GM19238 (cell line): ENCODE results near the gene GON7.
A peak's percentile ranks its signal among the peaks of the same experiment; 100 is the strongest.
"Not testable (repeated sequence)": the region's sequence is repeated elsewhere in the genome, so short reads cannot be mapped to it uniquely, and the experiment has no call there.

Experiments used
- DNase-seq: peaks from one replicate; pipeline ENCODE4 v3.0.0; 2011; ENCODE audit warnings: low spot score; ENCODE audit not compliant: insufficient read length

GON7 gene

DNA sequence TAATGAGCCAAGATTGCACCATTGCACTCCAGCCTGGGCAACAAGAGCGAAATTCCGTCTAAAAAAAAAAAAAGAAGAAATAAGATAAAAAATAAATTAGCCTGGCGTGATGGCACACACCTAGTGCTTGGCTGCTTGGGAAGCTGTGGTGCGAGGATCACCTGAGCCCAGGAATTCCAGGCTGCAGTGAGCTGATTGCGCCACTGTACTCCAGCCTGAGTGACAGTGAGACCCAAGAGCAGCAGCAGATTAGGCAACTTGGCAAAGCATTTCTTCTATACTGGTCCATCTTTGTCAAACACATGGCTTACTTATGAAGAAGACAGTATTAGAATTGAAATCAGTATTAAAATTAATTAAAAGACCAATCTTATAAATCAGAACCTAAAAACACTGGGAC lies 6.3 kb downstream of the GON7 start:
- no peak for DNase-seq

DNA sequence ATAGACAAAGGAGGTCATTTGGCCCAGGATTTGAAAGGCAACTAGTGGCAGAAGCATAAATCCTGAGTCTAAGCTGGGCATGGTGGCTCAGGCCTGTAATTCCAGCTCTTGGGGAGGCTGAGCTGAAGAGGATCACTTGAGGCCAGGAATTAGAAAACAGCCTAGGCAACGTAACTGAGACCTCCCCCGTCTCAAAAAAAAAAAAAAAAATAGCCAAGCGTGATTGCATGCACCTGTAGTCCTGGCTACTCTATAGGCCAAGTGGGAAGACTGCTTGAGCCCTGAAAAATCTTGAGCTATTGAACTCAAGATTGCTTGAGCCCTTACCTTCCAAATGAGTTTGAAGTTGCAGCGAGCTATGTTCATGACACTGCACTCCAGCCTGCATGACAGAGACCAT lies 7.8 kb downstream of the GON7 start:
- DNase-seq: no peak

DNA sequence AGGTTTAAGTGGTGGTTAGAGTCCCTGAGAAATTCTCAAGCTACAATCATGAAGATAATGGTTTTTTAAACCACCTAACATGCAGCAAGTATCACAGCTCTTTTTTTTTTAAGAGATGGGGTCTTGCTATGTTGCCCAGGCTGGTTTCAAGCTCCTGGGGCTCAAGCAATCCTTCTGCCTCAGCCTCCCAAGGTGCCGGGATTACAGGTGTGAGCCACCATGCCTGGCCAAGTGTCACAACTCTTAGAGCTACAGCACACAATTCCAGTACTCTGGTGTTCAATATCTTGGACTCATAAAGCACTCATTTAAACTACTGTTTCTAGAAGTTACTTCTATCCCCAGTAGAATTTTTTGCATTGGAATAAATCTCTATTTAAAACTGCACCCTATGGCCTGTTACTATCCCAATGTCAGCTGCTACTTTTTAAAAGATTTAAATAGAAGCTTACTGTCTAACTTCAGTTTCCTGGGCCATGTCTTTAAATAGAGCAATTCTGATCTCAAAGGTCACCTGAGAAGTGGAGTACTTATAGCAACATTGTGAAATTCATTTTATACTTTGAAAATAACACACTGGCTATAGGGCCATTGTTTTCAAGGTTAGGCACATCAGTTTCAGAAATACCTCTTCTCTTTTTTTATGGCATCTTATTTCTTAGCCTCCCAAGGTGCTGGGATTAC lies 11.4 kb downstream of the GON7 start:
- DNase-seq: no peak

- DNase-seq: no peak
Measured at GRCh38 chr14:93186956-93187355, 19.9 kb downstream of the GON7 start.

- no peak for DNase-seq
Measured at GRCh38 chr14:93186466-93186865, 20.4 kb downstream of the GON7 start.

GRCh38 chr14:93185349-93185720 lies 21.5 kb downstream of the GON7 start:
- no peak for DNase-seq

- DNase-seq: peak; percentile 85
Measured at GRCh38 chr14:93184391-93185348, 22.2 kb downstream of the GON7 start, which contains the start of the genes LYSET and MOAP1. Gene LYSET, plus strand, starts transcription at chr14:93185317. Its CDS starts 89 bp downstream, at chr14:93185406. Gene MOAP1, minus strand, starts transcription at chr14:93184897. Its CDS starts 655 bp downstream, at chr14:93184242.

- DNase-seq: no peak
Measured at GRCh38 chr14:93183596-93184317, 23.1 kb downstream of the GON7 start.

DNA sequence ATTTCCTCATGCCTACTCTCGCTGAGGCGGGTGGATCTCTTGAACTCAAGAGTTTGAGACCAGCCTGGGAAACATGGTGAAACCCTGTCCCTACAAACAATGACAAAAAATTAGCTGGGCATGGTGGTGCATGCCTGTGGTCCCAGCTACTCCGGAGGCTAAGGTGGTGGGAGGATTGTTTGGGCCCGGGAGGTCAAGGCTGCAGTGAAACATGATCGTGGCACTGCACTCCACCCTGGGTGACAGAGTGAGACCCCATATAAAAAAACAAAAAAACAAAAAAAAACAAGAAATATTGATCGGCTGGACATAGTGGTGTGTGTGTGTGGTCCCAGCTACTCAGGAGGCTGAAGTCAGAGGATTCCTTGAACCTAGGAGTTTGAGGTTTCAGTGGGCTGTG lies 31.4 kb downstream of the GON7 start:
- DNase-seq: no peak

- not testable (repeated sequence) for DNase-seq
Measured at GRCh38 chr14:93174731-93175130, 32.1 kb downstream of the GON7 start.

- DNase-seq: no peak
Measured at GRCh38 chr14:93173943-93174395, 32.9 kb downstream of the GON7 start.

DNA sequence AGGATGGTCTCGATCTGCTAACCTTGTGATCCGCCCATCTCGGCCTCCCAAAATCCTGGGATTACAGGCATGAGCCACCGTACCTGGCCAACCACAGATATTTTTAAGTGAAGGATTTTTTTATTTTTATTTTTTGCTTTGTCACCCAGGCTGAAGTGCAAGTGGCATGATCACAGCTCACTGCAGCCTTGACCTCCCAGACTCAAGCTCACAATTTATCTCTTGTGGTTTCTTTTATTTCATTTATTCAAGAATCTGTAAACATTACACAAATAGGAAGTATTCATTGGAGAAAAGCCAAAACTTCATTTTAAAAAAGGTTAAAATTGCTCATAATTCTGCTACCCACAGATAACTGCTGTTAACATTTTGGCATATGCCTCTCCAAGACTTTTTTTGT lies 35.5 kb downstream of the GON7 start:
- DNase-seq: no peak

DNA sequence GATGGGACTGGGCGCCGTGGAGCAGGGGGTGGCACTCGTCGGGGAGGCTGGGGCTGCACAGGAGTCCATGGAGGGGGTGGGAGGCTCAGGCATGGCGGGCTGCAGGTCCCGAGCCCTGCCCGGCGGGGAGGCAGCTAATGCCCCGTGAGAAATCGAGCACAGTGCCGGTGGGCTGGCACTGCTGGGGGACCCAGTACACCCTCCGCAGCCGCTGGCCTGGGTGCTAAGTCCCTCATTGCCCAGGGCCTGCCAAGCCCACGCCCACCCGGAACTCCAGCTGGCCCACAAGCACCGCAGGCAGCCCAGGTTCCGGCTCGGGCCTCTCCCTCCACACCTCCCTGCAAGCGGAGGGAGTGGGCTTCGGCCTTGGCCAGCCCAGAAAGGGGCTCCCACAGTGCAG lies 36.7 kb downstream of the GON7 start:
- not testable (repeated sequence) for DNase-seq

DNA sequence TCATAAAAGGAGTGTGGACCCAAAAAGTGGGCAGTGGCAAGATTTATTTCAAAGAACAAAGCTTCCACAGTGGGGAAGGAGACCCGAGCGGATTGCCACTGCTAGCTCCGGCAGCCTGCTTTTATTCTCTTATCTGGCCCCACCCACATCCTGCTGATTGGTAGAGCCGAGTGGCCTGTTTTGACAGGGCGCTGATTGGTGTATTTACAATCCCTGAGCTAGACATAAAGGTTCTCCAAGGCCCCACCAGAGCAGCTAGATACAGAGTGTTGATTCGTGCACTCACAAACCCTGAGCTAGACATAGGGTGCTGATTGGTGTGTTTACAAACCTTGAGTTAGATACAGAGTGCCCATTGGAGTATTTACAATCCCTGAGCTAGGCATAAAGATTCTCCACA lies 37.2 kb downstream of the GON7 start:
- not testable (repeated sequence) for DNase-seq

DNA sequence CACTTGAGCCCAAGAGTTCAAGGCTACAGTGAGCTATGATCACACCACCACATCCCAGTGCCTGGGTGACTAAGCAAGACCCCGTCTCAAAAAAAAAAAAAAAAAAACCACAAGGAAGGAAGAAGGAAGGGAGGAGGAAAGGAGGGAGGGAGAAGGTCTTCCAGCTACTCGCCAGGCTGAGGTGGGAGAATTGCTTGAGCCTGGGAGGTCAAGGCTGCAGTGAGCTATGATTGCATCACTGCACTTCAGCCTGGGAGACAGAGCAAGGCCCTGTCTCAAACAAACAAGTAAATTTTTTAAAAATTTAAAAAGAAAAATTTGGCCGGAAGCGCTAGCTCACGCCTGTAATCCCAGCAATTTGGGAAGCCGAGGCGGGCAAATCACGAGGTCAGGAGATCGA lies 38.3 kb downstream of the GON7 start:
- DNase-seq: not testable (repeated sequence)

- not testable (repeated sequence) for DNase-seq
Measured at GRCh38 chr14:93165271-93166265, 41.3 kb downstream of the GON7 start.

- no peak for DNase-seq
Measured at GRCh38 chr14:93163564-93163963, 43.3 kb downstream of the GON7 start.

DNA sequence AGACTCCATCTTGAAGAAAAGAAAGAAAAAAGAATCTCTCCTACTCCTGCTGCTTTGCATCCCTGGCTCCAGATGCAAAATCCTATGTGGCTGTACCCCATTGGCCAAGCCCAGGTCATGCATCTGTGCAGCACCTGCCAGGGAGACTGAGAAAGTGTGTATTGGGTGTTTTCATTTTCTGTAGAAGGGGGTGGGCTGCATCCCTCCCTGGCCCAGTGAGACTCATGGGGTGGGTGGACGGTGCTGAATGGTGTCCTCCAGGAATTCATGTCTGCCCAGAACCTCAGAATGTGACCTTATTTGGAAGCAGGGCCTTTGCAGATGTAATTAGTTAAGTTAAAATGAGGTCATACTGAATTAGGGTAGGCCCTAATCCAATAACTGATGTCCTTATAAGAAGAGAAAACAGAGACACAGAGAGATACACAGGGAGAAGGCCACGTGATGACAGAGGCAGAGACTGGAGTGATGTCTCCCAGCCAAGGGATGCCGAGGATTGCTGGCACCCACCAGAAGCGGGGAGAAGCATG lies 45.4 kb downstream of the GON7 start:
- no peak for DNase-seq

- DNase-seq: no peak
Measured at GRCh38 chr14:93160353-93160801, 46.5 kb downstream of the GON7 start.
